Testis (tissue), 2 donors: Measurements from ENCODE around the gene AAR2.

Experiments
- POLR2A ChIP-seq: fragments of 450-650 bp; IDR thresholded peaks from one replicate; pipeline ENCODE4 v1.6.1; 2017; ENCODE audit warnings: antibody characterized with exemption, mild to moderate bottlenecking, moderate library complexity
- TF ChIP-seq, protein P1 (sequence below), 3 experiments: fragments of 450-650 bp in 2 of 3; fragments of 200-600 bp in 1 of 3; sonication (generic) in 1 of 3; IDR thresholded peaks; one replicate each; pipeline ENCODE4 v1.5.1; 2016 to 2019; ENCODE audit warnings: antibody characterized with exemption in 3 of 3, mild to moderate bottlenecking in 2 of 3, moderate library complexity in 1 of 3

DNA sequence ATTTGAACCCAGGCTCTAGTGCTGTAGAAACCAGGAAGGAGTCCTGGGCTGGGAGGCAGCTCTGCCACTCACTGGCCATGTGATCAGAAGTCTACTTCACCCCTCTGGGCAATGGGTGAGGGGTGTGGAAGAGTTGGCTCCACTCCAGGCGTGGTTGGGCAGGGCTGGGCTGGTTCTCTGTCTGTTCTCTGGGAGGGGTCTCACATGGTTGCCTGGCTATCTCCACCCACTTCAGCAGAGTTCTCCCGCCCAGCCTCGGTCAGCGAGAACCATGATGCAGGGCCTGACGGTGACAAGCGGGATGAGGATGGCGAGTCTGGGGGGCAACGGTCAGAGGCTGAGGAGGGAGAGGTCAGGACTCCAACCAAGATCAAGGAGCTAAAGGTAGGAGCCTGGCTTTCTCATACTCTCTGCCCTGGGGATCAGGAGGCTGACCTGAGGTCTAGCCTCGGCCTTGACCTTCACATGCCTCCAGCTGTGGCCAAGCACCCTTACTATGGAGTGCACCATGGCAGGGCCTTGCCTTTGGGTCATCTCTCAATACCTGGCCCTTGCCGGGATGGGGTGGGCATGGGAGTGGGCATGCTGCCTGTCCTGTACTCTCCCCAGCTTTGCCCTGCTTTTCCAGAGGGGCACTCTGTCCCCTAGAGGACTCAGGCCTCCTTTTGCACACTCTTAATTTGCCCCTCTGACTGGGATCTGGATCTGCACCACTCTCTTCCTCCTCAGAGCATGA, 42.1 kb upstream of the AAR2 start:
- no peak for TF ChIP-seq POLR2A
- TF ChIP-seq, protein P1, sequence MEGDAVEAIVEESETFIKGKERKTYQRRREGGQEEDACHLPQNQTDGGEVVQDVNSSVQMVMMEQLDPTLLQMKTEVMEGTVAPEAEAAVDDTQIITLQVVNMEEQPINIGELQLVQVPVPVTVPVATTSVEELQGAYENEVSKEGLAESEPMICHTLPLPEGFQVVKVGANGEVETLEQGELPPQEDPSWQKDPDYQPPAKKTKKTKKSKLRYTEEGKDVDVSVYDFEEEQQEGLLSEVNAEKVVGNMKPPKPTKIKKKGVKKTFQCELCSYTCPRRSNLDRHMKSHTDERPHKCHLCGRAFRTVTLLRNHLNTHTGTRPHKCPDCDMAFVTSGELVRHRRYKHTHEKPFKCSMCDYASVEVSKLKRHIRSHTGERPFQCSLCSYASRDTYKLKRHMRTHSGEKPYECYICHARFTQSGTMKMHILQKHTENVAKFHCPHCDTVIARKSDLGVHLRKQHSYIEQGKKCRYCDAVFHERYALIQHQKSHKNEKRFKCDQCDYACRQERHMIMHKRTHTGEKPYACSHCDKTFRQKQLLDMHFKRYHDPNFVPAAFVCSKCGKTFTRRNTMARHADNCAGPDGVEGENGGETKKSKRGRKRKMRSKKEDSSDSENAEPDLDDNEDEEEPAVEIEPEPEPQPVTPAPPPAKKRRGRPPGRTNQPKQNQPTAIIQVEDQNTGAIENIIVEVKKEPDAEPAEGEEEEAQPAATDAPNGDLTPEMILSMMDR (IDR thresholded peaks at IDR 0.05), result no peak
